ENCODE data around the gene C11orf71.

Gene C11orf71

GRCh38 chr11:114386545-114386944, 13.8 kb downstream of the C11orf71 start:
- H3K4me2 ChIP-seq (ENCODE audit: low read length), result no peak overlapping the region

GRCh38 chr11:114386131-114386530, 14.2 kb downstream of the C11orf71 start:
- Histone ChIP-seq H3K79me2 (ENCODE audit: insufficient read depth, low read length) (no peaks in the 10 kb centered on the region), H3K9ac (ENCODE audit: low read length) (no peak overlapping the region), H3F3A (ENCODE audit: insufficient read depth, low read length) (no peaks in the 10 kb centered on the region)

More at GRCh38 chr11:114386545-114386944, 13.8 kb downstream of the C11orf71 start:
- Histone ChIP-seq H3K4me3 (ENCODE audit: low read depth, low read length, poor library complexity, severe bottlenecking) (no peak overlapping the region), H3K27me3 (ENCODE audit: insufficient read depth, low read length) (no peaks in the 10 kb centered on the region), H3K9me2 (ENCODE audit: low read depth, low read length) (no peaks in the 10 kb centered on the region), H3K36me3 (ENCODE audit: insufficient read depth, low read length) (no peaks in the 10 kb centered on the region), H4K20me1 (ENCODE audit: insufficient read depth, low read length) (no peaks in the 10 kb centered on the region), H3K27ac (ENCODE audit: low read depth, low read length, poor library complexity, severe bottlenecking) (no peak overlapping the region), H3K79me2 (ENCODE audit: insufficient read depth, low read length) (no peaks in the 10 kb centered on the region), H2AFZ (ENCODE audit: low read length) (no peak overlapping the region), H3K9me3 (ENCODE audit: low read length) (no peaks in the 10 kb centered on the region), H3K9ac (ENCODE audit: low read length) (no peak overlapping the region), H3F3A (ENCODE audit: insufficient read depth, low read length) (no peaks in the 10 kb centered on the region), H3K4me1 (ENCODE audit: insufficient read depth, low read length, severe bottlenecking) (no peaks in the 10 kb centered on the region)
- TF ChIP-seq CTCF (IDR thresholded peaks at IDR 0.05; ENCODE audit: low read length), result no peak
- TF ChIP-seq EZH2 (IDR thresholded peaks at IDR 0.05; ENCODE audit: borderline replicate concordance, low read length), result no peak

GRCh38 chr11:114384487-114384886, 15.8 kb downstream of the C11orf71 start:
- no peak overlapping the region for H2AFZ ChIP-seq (ENCODE audit: low read length)
- no peak for TF ChIP-seq EZH2 (IDR thresholded peaks at IDR 0.05; ENCODE audit: borderline replicate concordance, low read length)
- no peak for TF ChIP-seq CTCF (IDR thresholded peaks at IDR 0.05; ENCODE audit: low read length)
- no peaks in the 10 kb centered on the region for H4K20me1 ChIP-seq (ENCODE audit: insufficient read depth, low read length)
- no peak overlapping the region for H3K27ac ChIP-seq (ENCODE audit: low read depth, low read length, poor library complexity, severe bottlenecking)
- H3K79me2 ChIP-seq (ENCODE audit: insufficient read depth, low read length), result no peaks in the 10 kb centered on the region
- no peaks in the 10 kb centered on the region for H3K9me3 ChIP-seq (ENCODE audit: low read length)
- H3K36me3 ChIP-seq (ENCODE audit: insufficient read depth, low read length), result no peaks in the 10 kb centered on the region
- H3K27me3 ChIP-seq (ENCODE audit: insufficient read depth, low read length), result no peaks in the 10 kb centered on the region
- H3K9ac ChIP-seq (ENCODE audit: low read length), result no peak overlapping the region
- no peak overlapping the region for H3K4me2 ChIP-seq (ENCODE audit: low read length)
- H3F3A ChIP-seq (ENCODE audit: insufficient read depth, low read length), result no peaks in the 10 kb centered on the region
- H3K9me2 ChIP-seq (ENCODE audit: low read depth, low read length), result no peaks in the 10 kb centered on the region
- no peaks in the 10 kb centered on the region for H3K4me1 ChIP-seq (ENCODE audit: insufficient read depth, low read length, severe bottlenecking)
- no peak overlapping the region for H3K4me3 ChIP-seq (ENCODE audit: low read depth, low read length, poor library complexity, severe bottlenecking)

More at GRCh38 chr11:114386131-114386530, 14.2 kb downstream of the C11orf71 start:
- Histone ChIP-seq H2AFZ (ENCODE audit: low read length) (no peak overlapping the region), H3K4me1 (ENCODE audit: insufficient read depth, low read length, severe bottlenecking) (no peaks in the 10 kb centered on the region), H3K9me2 (ENCODE audit: low read depth, low read length) (no peaks in the 10 kb centered on the region), H3K27ac (ENCODE audit: low read depth, low read length, poor library complexity, severe bottlenecking) (no peak overlapping the region), H4K20me1 (ENCODE audit: insufficient read depth, low read length) (no peaks in the 10 kb centered on the region), H3K4me3 (ENCODE audit: low read depth, low read length, poor library complexity, severe bottlenecking) (no peak overlapping the region), H3K4me2 (ENCODE audit: low read length) (no peak overlapping the region), H3K27me3 (ENCODE audit: insufficient read depth, low read length) (no peaks in the 10 kb centered on the region), H3K36me3 (ENCODE audit: insufficient read depth, low read length) (no peaks in the 10 kb centered on the region), H3K9me3 (ENCODE audit: low read length) (no peaks in the 10 kb centered on the region)
- TF ChIP-seq CTCF (IDR thresholded peaks at IDR 0.05; ENCODE audit: low read length), result no peak
- no peak for TF ChIP-seq EZH2 (IDR thresholded peaks at IDR 0.05; ENCODE audit: borderline replicate concordance, low read length)

Data from OCI-LY1 (cell line).